Esophagus squamous epithelium (tissue), 5 donors: Measurements from ENCODE around the gene AIFM3. TPM values are rescaled to one million over a fixed set of nuclear protein-coding genes. Genes with fewer than 3 reads are reported as not detected.
"Not testable (repeated sequence)": the region's sequence is repeated elsewhere in the genome, so short reads cannot be mapped to it uniquely, and the experiment has no call there.

Experiments
- DNase-seq: peaks from one replicate; lab custom pipeline; 2025; lab: John Stamatoyannopoulos, UW
- H3K27ac ChIP-seq, 4 donors: fragments of 200-600 bp; sonication (generic); one replicate each; pipeline ENCODE4 v1.5.1; 2016 to 2019; ENCODE audit warnings: mild to moderate bottlenecking in 1 of 4
- H3K27me3 ChIP-seq, 4 donors: fragments of 200-600 bp; sonication (generic); 1 replicate in 3 of 4; 2 replicates in 1 of 4; pipeline versions ENCODE4 v1.5.1 to v1.6.0; 2017 to 2021; ENCODE audit warnings: antibody characterized with exemption in 1 of 4
- H3K36me3 ChIP-seq, 3 donors: fragments of 200-600 bp; sonication (generic); one replicate each; pipeline ENCODE4 v1.5.1; 2016 to 2019
- H3K4me1 ChIP-seq, 3 donors: fragments of 200-600 bp; sonication (generic); one replicate each; pipeline ENCODE4 v1.5.1; 2017 to 2019
- H3K4me3 ChIP-seq, 4 donors: fragments of 200-600 bp; sonication (generic); 1 replicate in 3 of 4; 2 replicates in 1 of 4; pipeline ENCODE4 v1.5.1; 2016 to 2019; ENCODE audit warnings: mild to moderate bottlenecking in 2 of 4, moderate library complexity in 1 of 4
- H3K9me3 ChIP-seq, 3 donors: fragments of 200-600 bp; sonication (generic); one replicate each; pipeline ENCODE4 v1.5.1; 2016 to 2019
- POLR2A ChIP-seq, 4 donors: fragments of 450-650 bp; IDR thresholded peaks; one replicate each; pipeline ENCODE4 v1.6.1; 2017; ENCODE audit warnings: antibody characterized with exemption in 4 of 4, mild to moderate bottlenecking in 4 of 4, moderate library complexity in 3 of 4
- WGBS, 2 donors: methylation state at CpG; one replicate each; pipeline ENCODE4 v1.1.5; 2018; 5-methylcytosine and 5-hydroxymethylcytosine counted together
- intact Hi-C: fragments of 100-400 bp; cut with DNase I; formaldehyde crosslinking; loops from one replicate; pipeline ENCODE4 v1.15.0; 2022
- total RNA-seq, 4 donors: library from RNA; depleted of rRNA; stranded (reverse); fragments of >200 nt; gene quantifications; one replicate each; pipeline ENCODE4 v1.1.0, GENCODE V29; 2016
- TF ChIP-seq, protein P1 (sequence below), 6 experiments: fragments of 450-650 bp in 4 of 6; fragments of 200-600 bp in 2 of 6; sonication (generic) in 2 of 6; IDR thresholded peaks; one replicate each; pipeline ENCODE4 v1.5.1; 2016 to 2019; ENCODE audit warnings: antibody characterized with exemption in 6 of 6, mild to moderate bottlenecking in 4 of 6, moderate library complexity in 4 of 6
- donor health status: DM: yes; HTN: yes; CAD: no.

AIFM3 gene
- total RNA-seq, 4 donors from 2014 or later, result 0.30 to 1.9 (median 0.94) TPM

DNA sequence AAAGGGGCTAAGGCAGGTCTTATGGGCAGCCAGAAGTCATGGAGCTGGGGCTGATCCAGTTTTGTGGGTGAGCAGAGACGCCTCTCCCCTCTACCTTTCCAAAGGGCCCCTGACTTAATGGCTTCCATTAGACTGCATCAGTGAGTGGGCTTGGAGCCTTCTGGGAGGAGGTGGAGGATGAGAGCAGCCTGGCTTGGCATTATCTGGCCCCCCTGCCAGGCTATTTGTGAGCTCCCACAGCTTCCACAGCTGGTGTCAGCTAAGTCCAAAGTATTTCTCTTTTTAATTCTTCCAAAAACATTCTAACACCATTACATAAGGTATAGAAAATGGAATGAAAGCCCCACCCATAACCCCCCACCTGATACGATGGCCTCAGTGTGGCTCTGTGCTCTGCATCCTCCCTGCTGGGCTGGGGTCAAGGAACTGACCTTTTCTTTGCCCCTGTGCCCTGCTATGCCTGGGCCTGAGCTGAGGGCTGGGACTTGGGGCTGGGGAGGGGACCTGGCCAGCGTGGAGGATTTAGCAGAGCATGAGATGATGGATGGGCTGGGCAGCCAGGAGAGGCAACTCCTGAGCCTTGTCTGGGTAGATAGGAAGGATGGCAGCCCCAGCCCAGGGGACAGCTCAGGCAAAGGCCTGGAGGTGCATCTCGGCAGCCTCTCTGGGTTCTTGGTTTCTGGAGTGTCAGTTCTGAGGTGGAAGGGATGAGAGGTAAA is 4.0 kb downstream of the AIFM3 start:
- H3K27ac ChIP-seq, result no peak overlapping the region
- no peak overlapping the region for H3K4me3 ChIP-seq
- intact Hi-C loops, result no loop called here
- 45 to 46% methylated on average over 1 to 4 of the region's 4 CpGs for WGBS, 2 donors
- no peak for TF ChIP-seq POLR2A (IDR thresholded peaks at IDR 0.05)
- TF ChIP-seq, protein P1, sequence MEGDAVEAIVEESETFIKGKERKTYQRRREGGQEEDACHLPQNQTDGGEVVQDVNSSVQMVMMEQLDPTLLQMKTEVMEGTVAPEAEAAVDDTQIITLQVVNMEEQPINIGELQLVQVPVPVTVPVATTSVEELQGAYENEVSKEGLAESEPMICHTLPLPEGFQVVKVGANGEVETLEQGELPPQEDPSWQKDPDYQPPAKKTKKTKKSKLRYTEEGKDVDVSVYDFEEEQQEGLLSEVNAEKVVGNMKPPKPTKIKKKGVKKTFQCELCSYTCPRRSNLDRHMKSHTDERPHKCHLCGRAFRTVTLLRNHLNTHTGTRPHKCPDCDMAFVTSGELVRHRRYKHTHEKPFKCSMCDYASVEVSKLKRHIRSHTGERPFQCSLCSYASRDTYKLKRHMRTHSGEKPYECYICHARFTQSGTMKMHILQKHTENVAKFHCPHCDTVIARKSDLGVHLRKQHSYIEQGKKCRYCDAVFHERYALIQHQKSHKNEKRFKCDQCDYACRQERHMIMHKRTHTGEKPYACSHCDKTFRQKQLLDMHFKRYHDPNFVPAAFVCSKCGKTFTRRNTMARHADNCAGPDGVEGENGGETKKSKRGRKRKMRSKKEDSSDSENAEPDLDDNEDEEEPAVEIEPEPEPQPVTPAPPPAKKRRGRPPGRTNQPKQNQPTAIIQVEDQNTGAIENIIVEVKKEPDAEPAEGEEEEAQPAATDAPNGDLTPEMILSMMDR (IDR thresholded peaks at IDR 0.05), result no peak
- no peaks in the 10 kb centered on the region for H3K36me3 ChIP-seq
- no peaks in the 10 kb centered on the region for H3K9me3 ChIP-seq
- no peaks in the 10 kb centered on the region for H3K27me3 ChIP-seq
- no peak for DNase-seq
- H3K4me1 ChIP-seq, result peaks cover 0 to 10% (median 0%) of the 10 kb centered on the region in 3 donors

GRCh38 chr22:20972014-20972694 is 5.1 kb downstream of the AIFM3 start:
- intact Hi-C loops, H3K4me3 ChIP-seq, H3K4me1 ChIP-seq, H3K9me3 ChIP-seq, H3K27me3 ChIP-seq, H3K36me3 ChIP-seq, DNase-seq: not testable (repeated sequence)
- 72 to 83% methylated on average over 11 of the region's 11 CpGs for WGBS, 2 donors
- peak overlapping the region in 1 of 4 donors; percentile 9 for H3K27ac ChIP-seq

DNA sequence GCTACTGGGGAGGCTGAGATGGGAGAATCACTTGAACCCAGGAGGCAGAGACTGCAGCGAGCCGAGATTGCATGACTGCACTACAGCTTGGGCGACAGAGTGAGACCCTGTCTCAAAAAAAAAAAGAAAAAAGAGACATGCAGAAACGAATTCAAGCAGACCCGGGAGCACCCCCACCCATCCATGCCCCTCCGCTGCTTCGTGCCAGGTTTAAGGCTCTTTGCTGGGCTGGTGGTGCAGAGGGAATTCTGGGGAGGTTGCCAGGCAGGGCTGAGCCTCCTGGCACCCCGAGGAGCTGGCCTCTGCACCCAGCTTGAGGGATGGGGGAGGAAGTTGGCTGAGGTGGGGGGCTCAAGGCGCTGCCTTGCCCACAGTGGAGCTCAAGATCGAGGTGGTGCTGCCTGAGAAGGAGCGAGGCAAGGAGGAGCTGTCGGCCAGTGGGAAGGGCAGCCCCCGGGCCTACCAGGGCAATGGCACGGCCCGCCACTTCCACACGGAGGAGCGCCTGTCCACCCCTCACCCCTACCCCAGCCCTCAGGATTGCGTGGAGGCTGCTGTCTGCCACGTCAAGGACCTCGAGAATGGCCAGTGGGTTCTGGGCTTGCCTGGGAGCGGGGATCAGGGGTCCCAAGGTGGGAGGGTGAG is 6.0 kb downstream of the AIFM3 start:
- Histone ChIP-seq H3K27ac (no peak overlapping the region), H3K9me3 (no peaks in the 10 kb centered on the region), H3K4me1 (peaks cover 0 to 10% (median 0%) of the 10 kb centered on the region in 3 donors), H3K36me3 (no peaks in the 10 kb centered on the region), H3K4me3 (no peak overlapping the region), H3K27me3 (no peaks in the 10 kb centered on the region)
- no peak for DNase-seq
- intact Hi-C loops, result no loop called here
- TF ChIP-seq, protein P1 (IDR thresholded peaks at IDR 0.05), result no peak
- no peak for TF ChIP-seq POLR2A (IDR thresholded peaks at IDR 0.05)
- WGBS, 2 donors, result 27 to 61% methylated on average over 3 to 6 of the region's 21 CpGs

GRCh38 chr22:20973634-20974286 is 6.7 kb downstream of the AIFM3 start:
- peaks cover 0 to 3% (median 0%) of the 10 kb centered on the region in 3 donors for H3K4me1 ChIP-seq
- DNase-seq, result no peak
- H3K27ac ChIP-seq, result no peak overlapping the region
- no peaks in the 10 kb centered on the region for H3K36me3 ChIP-seq
- no peak for TF ChIP-seq POLR2A (IDR thresholded peaks at IDR 0.05)
- 60 to 66% methylated on average over 2 to 4 of the region's 21 CpGs for WGBS, 2 donors
- no peaks in the 10 kb centered on the region for H3K9me3 ChIP-seq
- intact Hi-C loops, result no loop called here
- no peak overlapping the region for H3K4me3 ChIP-seq
- no peaks in the 10 kb centered on the region for H3K27me3 ChIP-seq

DNA sequence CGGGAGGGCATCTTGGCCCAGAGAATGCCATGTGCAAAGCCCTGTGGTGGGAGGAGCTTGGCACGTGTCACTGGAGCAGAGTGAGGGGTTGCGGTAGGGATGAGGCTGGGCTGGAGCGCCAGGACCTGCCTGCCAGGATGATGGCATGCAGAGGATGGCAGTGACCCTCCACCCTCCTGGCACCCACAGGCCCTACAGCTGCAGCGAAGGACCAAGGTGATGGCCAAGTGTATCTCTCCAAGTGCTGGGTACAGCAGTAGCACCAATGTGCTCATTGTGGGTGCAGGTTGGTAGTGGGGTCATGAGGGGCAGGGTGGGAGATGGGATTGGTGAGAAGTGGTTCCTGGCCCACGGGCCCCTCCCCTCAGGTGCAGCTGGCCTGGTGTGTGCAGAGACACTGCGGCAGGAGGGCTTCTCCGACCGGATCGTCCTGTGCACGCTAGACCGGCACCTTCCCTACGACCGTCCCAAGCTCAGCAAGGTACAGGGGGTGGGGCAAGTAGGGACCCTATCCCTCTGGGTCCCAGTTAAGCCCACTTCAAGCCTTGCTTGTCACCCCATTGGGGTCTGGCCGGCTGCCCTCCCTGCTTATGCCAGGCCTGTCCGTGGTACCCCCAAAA is 7.4 kb downstream of the AIFM3 start:
- H3K27ac ChIP-seq, result no peak overlapping the region
- no peaks in the 10 kb centered on the region for H3K9me3 ChIP-seq
- DNase-seq, result no peak
- H3K27me3 ChIP-seq, result no peaks in the 10 kb centered on the region
- intact Hi-C loops, result no loop called here
- no peaks in the 10 kb centered on the region for H3K36me3 ChIP-seq
- peaks cover under 1 to 6% (median 1%) of the 10 kb centered on the region in 3 donors for H3K4me1 ChIP-seq
- TF ChIP-seq POLR2A (IDR thresholded peaks at IDR 0.05), result no peak
- TF ChIP-seq, protein P1 (IDR thresholded peaks at IDR 0.05), result no peak
- 70 to 75% methylated on average over 11 to 14 of the region's 16 CpGs for WGBS, 2 donors
- H3K4me3 ChIP-seq, result no peak overlapping the region
